ENCODE data around the gene CSNK1D.
A peak's percentile ranks its signal among the peaks of the same experiment; 100 is the strongest.

CSNK1D gene

GRCh38 chr17:82309656-82310570 lies 36.4 kb upstream of the CSNK1D start:
- no peak for DNase-seq

DNA sequence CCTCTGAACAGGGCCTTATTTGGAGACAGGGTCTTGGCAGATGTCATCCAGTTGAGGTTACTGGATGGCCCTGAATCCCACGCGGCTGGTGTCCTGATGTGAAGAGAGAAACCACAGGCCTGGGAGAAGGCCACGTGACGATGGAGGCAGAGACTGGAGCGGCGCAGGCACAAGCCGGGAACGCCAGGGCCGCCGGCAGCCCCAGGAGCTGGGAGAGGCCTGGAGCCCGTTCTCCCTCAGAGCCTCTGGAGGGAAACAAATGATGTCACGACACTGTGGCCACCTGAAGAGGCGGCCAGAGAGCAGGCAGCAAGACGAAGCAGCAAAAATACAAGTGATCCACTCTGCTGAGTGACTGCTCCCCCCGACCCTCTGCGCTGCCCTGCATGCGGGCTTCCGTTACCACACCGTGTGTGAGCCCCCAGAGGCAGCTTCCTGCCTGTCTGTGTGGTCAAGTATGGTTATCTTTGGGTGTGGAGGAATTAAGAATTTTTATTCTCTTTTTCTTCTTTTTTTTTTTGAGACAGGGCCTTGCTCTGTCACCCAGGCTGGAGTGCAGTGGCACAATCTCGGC lies 32.3 kb upstream of the CSNK1D start:
- no peak for DNase-seq

- no peak for DNase-seq
Observed at GRCh38 chr17:82304826-82305726, 31.6 kb upstream of the CSNK1D start.

- DNase-seq = no peak
Observed at GRCh38 chr17:82303944-82304808, 30.7 kb upstream of the CSNK1D start.

DNA sequence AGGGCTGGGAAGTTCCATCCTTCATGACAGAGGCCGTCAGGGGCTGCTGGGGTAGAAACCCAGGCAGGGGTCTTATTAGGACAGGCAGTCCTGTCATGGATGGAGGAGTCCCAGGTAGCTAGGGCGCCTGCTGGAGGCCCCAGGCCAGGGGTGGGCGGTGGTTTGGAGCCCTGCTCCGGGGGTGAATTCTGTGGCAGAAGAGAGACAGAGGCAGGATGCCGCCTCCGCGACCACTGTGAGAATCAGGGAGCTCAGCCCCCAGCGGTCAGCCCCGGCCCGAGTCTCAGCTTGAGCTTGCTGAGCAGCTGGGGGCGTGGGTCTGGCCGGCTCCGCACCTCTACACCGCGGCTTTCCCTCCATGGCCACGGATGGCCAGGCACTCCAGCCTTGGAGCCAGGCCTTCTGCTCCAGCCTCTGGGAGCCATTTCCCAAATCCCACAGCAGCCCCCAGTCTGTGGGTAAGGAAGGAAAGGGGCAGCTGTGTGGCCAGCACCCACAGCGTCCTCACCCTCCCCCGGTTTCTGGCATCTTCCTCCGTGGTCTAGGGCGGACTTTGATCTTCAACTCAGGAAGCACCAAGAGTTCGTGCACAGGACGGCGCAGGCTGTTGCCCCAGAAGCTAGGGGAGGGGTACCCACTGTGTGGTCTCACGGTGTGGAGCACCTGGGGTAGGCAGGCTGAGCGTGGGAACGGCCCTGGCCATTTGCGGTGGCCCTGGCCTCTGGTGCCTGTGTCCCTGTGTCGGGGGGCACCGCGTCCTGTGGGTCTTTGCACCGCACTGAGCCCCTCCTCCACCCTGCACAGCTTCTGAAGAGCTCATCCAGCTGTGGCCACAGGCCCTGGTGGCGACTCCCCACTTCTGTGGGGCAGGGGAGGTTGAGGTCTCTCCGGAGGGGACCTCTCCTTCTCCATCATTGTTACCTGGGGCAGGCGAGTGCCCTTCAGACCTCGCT lies 29.8 kb upstream of the CSNK1D start:
- peak in 3 of 5 experiments; percentile 30 to 52 (median 44) for DNase-seq

DNA sequence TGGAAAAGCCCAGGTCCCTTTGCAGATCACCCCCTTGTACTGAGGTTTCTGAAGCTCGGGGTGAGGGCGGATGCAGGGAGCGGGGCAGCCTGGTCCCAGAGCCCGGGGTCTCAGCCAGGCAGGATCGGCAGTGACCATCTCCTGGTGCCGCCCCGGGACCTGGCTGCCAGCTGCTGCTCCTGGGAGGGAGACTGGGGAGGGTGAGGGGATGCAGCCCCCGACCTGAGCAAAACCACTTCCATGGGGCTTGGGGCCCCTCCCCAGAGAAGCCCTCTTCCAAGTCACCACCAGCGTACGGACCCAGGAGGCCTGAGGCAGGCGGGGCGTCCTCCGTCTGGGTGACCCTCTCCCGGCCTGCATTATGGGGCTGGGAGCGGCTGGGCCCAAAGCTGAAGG lies 29.1 kb upstream of the CSNK1D start:
- DNase-seq = no peak

DNA sequence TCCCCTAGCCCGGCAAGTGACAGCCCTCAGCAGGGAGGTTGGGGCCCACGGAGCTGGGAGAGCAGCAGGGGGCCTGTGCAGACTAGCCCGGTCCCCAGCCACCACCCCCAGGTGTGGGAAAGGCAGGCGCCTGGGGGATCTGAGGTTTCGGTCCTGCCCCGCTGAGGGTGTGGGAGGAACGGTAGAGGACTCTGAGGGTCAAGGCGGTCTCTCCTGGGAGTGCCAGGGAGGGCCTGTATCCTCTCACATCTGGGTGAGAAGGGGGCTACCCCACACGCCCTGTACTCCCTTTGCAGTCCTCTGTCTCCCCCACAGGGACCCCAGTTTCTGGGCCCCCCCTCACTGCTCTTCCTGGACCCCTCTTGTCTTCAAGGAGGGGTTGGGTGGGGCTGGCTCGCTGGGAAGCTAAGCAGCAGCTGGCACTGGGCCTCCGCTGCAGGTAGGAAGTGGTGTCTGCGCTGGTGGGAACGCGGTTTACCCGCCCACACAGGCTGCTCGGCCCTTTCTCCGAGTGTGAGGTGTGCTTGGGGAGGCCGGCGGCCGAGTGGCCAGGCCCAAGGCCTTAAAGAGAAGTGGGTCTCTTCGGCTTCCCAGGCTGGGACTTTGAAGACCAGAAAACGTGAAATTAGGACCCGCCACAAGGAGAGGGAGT lies 28.5 kb upstream of the CSNK1D start:
- DNase-seq = peak in 3 of 5 experiments; percentile 33 to 74 (median 60)

- DNase-seq = no peak
Observed at GRCh38 chr17:82301300-82301915, 27.9 kb upstream of the CSNK1D start.

GRCh38 chr17:82300707-82301270 lies 27.3 kb upstream of the CSNK1D start:
- DNase-seq = peak in 4 of 5 experiments; percentile 31 to 64 (median 52)

DNA sequence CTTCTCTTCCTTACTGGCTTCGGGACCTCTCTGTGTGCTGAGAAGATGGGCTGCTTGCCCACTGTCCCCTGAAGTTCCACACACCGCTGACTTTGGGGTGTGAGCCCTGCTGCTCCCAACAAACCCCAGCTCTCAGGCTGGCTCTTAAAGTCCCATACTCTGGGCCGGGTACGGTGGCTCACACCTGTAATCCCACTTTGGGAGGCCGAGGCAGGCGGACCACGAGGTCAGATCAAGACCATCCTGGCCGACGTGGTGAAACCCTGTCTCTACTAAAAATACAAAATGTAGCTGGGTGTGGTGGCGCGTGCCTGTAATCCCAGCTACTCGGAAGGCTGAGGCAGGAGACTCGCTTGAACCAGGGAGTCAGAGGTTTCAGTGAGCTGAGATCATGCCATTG lies 26.7 kb upstream of the CSNK1D start:
- no peak for DNase-seq

- no peak for DNase-seq
Observed at GRCh38 chr17:82299452-82299851, 26.0 kb upstream of the CSNK1D start.

- DNase-seq = no peak
Observed at GRCh38 chr17:82298538-82299421, 25.3 kb upstream of the CSNK1D start.

DNA sequence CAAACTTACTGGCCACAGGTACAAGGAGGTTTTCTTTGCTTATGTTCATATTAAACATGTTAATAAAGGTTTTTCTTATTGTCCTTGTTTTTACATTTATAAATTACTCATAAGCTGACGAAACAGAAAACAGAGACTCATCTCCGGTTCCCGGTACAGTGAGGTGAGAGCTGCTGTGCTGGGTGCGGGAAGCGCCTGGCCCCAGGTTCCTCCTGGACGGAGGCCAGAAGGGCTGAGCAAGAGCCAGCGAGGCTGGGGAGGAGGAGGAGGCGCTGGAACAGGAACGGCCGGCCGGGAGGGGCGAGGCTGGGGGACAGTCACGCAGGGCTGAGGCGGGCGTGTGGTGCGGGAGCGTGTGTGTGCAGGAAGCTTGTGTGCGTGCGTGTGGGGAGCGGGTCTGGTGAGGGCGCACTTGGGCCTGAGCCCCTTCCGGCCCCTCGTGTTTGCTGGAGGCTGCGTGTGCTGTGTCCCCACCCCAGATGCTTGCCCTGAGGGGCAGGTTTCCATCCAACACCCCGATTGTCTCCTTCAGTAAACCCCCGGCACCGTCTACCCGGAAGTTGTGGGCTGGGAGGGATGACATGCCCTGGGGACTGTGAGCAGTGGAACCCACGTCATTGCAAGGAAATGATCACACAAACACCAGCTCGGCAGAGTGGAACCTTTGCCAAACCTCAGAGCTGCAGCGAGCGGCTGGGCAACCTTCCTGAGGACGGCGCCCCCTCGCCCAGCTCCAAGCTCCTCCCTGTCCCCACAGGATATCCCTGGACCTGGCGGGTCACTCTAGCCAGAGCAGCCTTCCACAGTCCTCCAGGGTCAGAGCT lies 24.4 kb upstream of the CSNK1D start:
- DNase-seq = peak; percentile 67 to 99 (median 91)

DNA sequence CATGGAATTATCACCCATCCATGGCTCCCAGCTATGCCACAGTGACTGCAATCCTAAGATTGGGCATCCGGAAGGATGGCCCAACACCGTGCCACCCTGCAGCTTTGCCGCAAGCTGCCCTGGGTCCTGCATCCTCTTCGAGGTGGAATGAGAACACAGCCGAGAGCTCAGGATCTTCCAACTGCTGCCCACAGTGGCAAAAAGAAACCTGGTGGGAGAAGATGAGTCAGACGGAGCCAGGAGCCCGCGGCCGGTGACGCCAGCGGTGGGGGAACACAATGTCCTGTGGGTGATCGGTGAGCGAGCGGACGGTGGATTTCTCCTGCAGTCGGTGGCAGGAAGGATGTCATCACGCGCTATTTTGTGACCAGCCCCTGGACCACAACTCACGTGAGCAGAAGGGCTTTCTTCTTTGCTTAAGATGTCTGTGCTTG lies 23.8 kb upstream of the CSNK1D start:
- peak; percentile 51 to 95 (median 76) for DNase-seq

DNA sequence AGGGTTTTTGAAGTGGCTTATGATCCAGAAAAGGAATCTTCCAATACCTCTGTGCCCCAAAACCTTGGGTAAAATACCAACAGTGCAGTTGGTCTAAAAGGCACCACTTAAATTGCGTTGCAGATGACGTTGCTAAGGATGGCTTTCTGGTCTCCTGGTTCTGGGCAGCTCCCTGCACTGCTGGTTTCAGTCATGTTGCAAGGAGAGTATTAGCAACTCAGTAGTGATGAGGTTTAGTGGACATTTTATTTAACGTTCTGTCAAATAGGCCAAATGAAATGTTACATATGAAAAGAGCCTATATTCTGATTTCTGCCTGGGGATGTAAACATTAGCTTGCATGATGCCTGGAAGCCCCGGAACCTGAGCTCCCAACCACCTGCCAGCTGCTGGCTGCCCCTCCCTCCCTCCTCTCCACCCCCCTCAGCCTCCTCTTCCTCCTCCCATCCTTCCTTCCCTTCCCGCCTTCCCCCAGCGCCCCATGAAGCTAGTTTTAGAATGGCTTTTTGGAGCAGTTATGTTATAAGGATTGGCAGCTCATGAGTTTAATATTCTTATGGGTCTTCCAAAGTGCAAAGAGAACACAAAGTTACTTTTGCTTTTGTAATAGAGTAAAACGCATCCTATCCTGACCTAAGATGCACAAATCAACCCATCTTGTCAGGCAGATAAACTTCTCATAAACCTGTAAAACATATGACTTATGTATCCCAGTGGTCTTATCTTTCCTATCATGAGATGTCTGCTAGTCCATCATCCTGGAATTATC lies 23.2 kb upstream of the CSNK1D start:
- DNase-seq = no peak

- no peak for DNase-seq
Observed at GRCh38 chr17:82295472-82295814, 21.9 kb upstream of the CSNK1D start.
